GM20000 (cell line): ENCODE measurements around the gene ZMYND12.

Source experiments
- DNase-seq: peaks from one replicate; pipeline ENCODE4 v3.0.0; 2012; ENCODE audit warnings: low spot score
- CTCF ChIP-seq: IDR thresholded peaks from 2 replicates; pipeline ENCODE4 v1.5.1; 2012; ENCODE audit warnings: mild to moderate bottlenecking, control low read depth; ENCODE audit errors: extremely low read depth, missing control alignments

ZMYND12 gene

GRCh38 chr1:42392967-42393848 lies 62.6 kb downstream of the ZMYND12 start:
- no peak for DNase-seq
- TF ChIP-seq CTCF = no peak

DNA sequence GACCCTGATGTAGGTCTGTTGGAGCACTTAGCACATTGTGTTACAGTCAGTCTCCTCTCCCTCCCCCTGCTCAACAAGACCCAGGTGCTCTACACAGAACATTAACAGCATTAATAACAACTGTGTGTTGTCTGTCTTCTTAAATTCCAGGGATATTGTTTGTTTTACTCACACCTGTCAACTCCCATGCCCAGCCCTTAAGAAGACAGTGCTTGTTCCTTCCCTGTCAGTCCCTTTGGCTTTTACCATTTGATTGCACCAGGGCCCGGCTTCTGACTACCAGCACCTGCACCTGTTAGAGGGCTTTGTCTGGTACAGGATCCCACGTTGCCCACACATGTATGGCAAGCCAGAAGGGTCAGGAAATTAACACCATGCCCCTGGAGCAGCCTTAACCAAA lies 63.6 kb downstream of the ZMYND12 start:
- no peak for DNase-seq
- TF ChIP-seq CTCF = no peak

- no peak for TF ChIP-seq CTCF
- DNase-seq = no peak
Observed at GRCh38 chr1:42386051-42386450, 69.8 kb downstream of the ZMYND12 start.

GRCh38 chr1:42385283-42385682 lies 70.5 kb downstream of the ZMYND12 start:
- DNase-seq = no peak
- TF ChIP-seq CTCF = no peak

GRCh38 chr1:42381280-42381673 lies 74.5 kb downstream of the ZMYND12 start:
- no peak for DNase-seq

GRCh38 chr1:42380586-42381279 lies 75.1 kb downstream of the ZMYND12 start, which contains the start of gene RIMKLA:
RIMKLA (plus strand) TSS chr1:42380792; CDS start chr1:42380935, 143 bp downstream.
- TF ChIP-seq CTCF = no peak
- peak; percentile 97 for DNase-seq

More at GRCh38 chr1:42381280-42381673, 74.5 kb downstream of the ZMYND12 start:
- TF ChIP-seq CTCF = no peak
